K562 (cell line): ENCODE measurements around the gene YEATS2. TPM values are rescaled to one million over a fixed set of nuclear protein-coding genes. Genes with fewer than 3 reads are reported as not detected.

Experiments
- ATAC-seq: fragments of 200-7000 bp; cut with Tn5 transposase; 3 replicates; pipeline ENCODE4 v1.9.1; 2020; ENCODE audit warnings: moderate library complexity
- BruUV-seq: library from RNA; stranded (reverse); fragments of 400-500 nt; replicated peaks from 2 replicates; lab custom pipeline; 2021; lab: Mats Ljungman, UMichigan
- CTCF ChIA-PET: fragments of 300-600 bp; formaldehyde crosslinking; extraction: SDS; loops from one replicate; lab custom pipeline; 2021; ENCODE audit warnings: low intra/inter-chr PET ratio; lab: Yijun Ruan, JAX
- POLR2A ChIA-PET: fragments of 300-600, 350-650 bp; sonication (Branson Sonifier 250); formaldehyde crosslinking; extraction: SDS; loops from one replicate; lab custom pipeline; 2021; ENCODE audit warnings: antibody characterized with exemption, inconsistent platforms; lab: Yijun Ruan, JAX
- DNase-seq, 4 experiments: peaks; one replicate each; pipeline versions ENCODE4 v3.0.0 to v3.0.0-alpha.2; 2011 to 2018; ENCODE audit warnings: low spot score in 3 of 4, mixed read lengths in 3 of 4; ENCODE audit errors: extremely low read depth in 1 of 4
- FAIRE-seq: peaks from 2 replicates; lab custom pipeline; 2011; peaks lifted over from hg19 to GRCh38; lab: Jason Lieb, UNC
- H2AFZ ChIP-seq: 2 replicates; pipeline ENCODE4 v1.6.0; 2011; ENCODE audit warnings: low read depth, low read length, control low read depth, inconsistent platforms
- H3K27ac ChIP-seq: fragments of 200-600 bp; 3 replicates; pipeline ENCODE4 v1.8.0; 2011; ENCODE audit warnings: low read depth, mild to moderate bottlenecking, control low read depth, inconsistent platforms, low read length, moderate library complexity, mixed read lengths; ENCODE audit errors: extremely low read depth
- H3K27me3 ChIP-seq, 2 experiments: fragments of 300-600 bp in 1 of 2; 2 replicates in 1 of 2; 3 replicates in 1 of 2; pipeline versions ENCODE4 v1.6.0 to v1.8.0; 2011; ENCODE audit warnings: inconsistent platforms in 2 of 2, low read length in 2 of 2, mild to moderate bottlenecking in 1 of 2, mixed read lengths in 1 of 2, moderate library complexity in 1 of 2; ENCODE audit not compliant: control insufficient read depth in 2 of 2, insufficient read depth in 2 of 2
- H3K36me3 ChIP-seq: fragments of 300-600 bp; 3 replicates; pipeline ENCODE4 v1.8.0; 2011; ENCODE audit warnings: mild to moderate bottlenecking, low read length, inconsistent platforms; ENCODE audit not compliant: control insufficient read depth, insufficient read depth
- H3K4me1 ChIP-seq, 2 experiments: fragments of 200-600 bp in 1 of 2; replicated peaks in 1 of 2; 2 replicates in 1 of 2; 3 replicates in 1 of 2; pipeline versions ENCODE4 v1.5.1 to v1.8.0; 2011; ENCODE audit warnings: inconsistent platforms in 2 of 2, low read length in 2 of 2, mild to moderate bottlenecking in 1 of 2, mixed read lengths in 1 of 2, moderate library complexity in 1 of 2; ENCODE audit not compliant: control insufficient read depth in 2 of 2, insufficient read depth in 2 of 2
- H3K4me2 ChIP-seq: 2 replicates; pipeline ENCODE4 v1.6.1; 2011; ENCODE audit warnings: low read length, control low read depth, inconsistent platforms, mixed read lengths; ENCODE audit not compliant: insufficient read depth
- H3K4me3 ChIP-seq: fragments of 200-600 bp; sonication (generic), shearing (Covaris generic); 2 replicates; pipeline ENCODE4 v1.5.1; 2016; ENCODE audit warnings: control low read depth, inconsistent platforms
- H3K79me2 ChIP-seq: fragments of 200-600 bp; 3 replicates; pipeline ENCODE4 v1.8.0; 2011; ENCODE audit warnings: low read length, inconsistent platforms; ENCODE audit not compliant: control insufficient read depth, insufficient read depth
- H3K9ac ChIP-seq, 2 experiments: 2 replicates each; pipeline versions ENCODE4 v1.6.0 to v1.6.1; 2011; ENCODE audit warnings: low read depth in 2 of 2, low read length in 2 of 2, control low read depth in 1 of 2, inconsistent platforms in 1 of 2, mild to moderate bottlenecking in 1 of 2, mixed read lengths in 1 of 2; ENCODE audit not compliant: insufficient read depth in 1 of 2
- H3K9me1 ChIP-seq: one replicate; pipeline ENCODE4 v1.6.0; 2011; ENCODE audit warnings: inconsistent platforms, mild to moderate bottlenecking, low read length, moderate library complexity; ENCODE audit not compliant: control insufficient read depth, insufficient read depth
- H3K9me3 ChIP-seq: replicated peaks from 2 replicates; pipeline ENCODE4 v1.5.1; 2011; ENCODE audit warnings: low read depth, low read length, inconsistent platforms; ENCODE audit not compliant: control insufficient read depth, insufficient read depth
- H4K20me1 ChIP-seq: replicated peaks from 2 replicates; pipeline ENCODE4 v1.6.1; 2011; ENCODE audit warnings: low read length, inconsistent platforms, mixed read lengths; ENCODE audit not compliant: control insufficient read depth, insufficient read depth
- BCL6 ChIP-seq: fragments of 250-450 bp; sonication (Bioruptor Pico); IDR thresholded peaks from 2 replicates; pipeline ENCODE4 v1.4.0; 2020
- CREM ChIP-seq: IDR thresholded peaks from 2 replicates; pipeline ENCODE4 v1.6.1; 2014; ENCODE audit warnings: antibody characterized with exemption, low read depth
- E2F1 ChIP-seq: sonication (generic); formaldehyde crosslinking; IDR thresholded peaks from 2 replicates; pipeline ENCODE4 v1.8.1; 2023; ENCODE audit warnings: mild to moderate bottlenecking, missing genetic modification reagents, moderate library complexity
- E2F4 ChIP-seq: sonication (generic); formaldehyde crosslinking; IDR thresholded peaks from 2 replicates; pipeline ENCODE4 v1.8.0; 2022; ENCODE audit warnings: mild to moderate bottlenecking, low read depth, missing genetic modification reagents
- E2F6 ChIP-seq, 2 experiments: IDR thresholded peaks; 2 replicates each; pipeline ENCODE4 v1.6.1; 2011; ENCODE audit warnings: borderline replicate concordance in 1 of 2, control low read depth in 1 of 2, low read depth in 1 of 2, low read length in 1 of 2, mild to moderate bottlenecking in 1 of 2, mixed read lengths in 1 of 2, moderate library complexity in 1 of 2; ENCODE audit not compliant: insufficient read depth in 1 of 2, insufficient read length in 1 of 2, poor library complexity in 1 of 2, severe bottlenecking in 1 of 2; ENCODE audit errors: extremely low read depth in 1 of 2
- EP300 ChIP-seq: IDR thresholded peaks from 2 replicates; pipeline ENCODE4 v1.6.1; 2012; ENCODE audit warnings: low read length, improper control_type of control experiment
- FOXP1 ChIP-seq: sonication (generic); formaldehyde crosslinking; IDR thresholded peaks from 2 replicates; pipeline ENCODE4 v1.8.0; 2022; ENCODE audit warnings: mild to moderate bottlenecking, missing genetic modification reagents
- GABPA ChIP-seq: fragments of 200-800 bp; sonication (Bioruptor generic); conservative IDR thresholded peaks from 2 replicates; pipeline ENCODE4 v1.6.1; 2016; ENCODE audit warnings: low read depth, missing genetic modification characterization, missing compliant biosample characterization
- MAX ChIP-seq: sonication (generic); formaldehyde crosslinking; IDR thresholded peaks from 2 replicates; pipeline ENCODE4 v1.9.0; 2022; ENCODE audit warnings: mild to moderate bottlenecking, missing genetic modification reagents
- MTA2 ChIP-seq: fragments of 450-650 bp; IDR thresholded peaks from 2 replicates; pipeline ENCODE4 v1.6.1; 2016; ENCODE audit warnings: low read depth
- NUFIP1 ChIP-seq: fragments of 450-650 bp; IDR thresholded peaks from 2 replicates; pipeline ENCODE4 v1.6.1; 2018; ENCODE audit not compliant: partially characterized antibody
- RFX5 ChIP-seq: IDR thresholded peaks from 2 replicates; pipeline ENCODE4 v1.6.1; 2011; ENCODE audit warnings: low read depth, mild to moderate bottlenecking, improper control_type of control experiment, low read length
- SIX5 ChIP-seq, 2 experiments: IDR thresholded peaks; 2 replicates each; pipeline ENCODE4 v1.6.1; 2011; ENCODE audit warnings: low read length in 2 of 2, borderline replicate concordance in 1 of 2, low read depth in 1 of 2, mild to moderate bottlenecking in 1 of 2, moderate library complexity in 1 of 2; ENCODE audit not compliant: insufficient read depth in 1 of 2
- SOX6 ChIP-seq: fragments of 450-650 bp; IDR thresholded peaks from 2 replicates; pipeline ENCODE4 v1.6.1; 2014; ENCODE audit warnings: mild to moderate bottlenecking
- TFAP4 ChIP-seq: sonication (generic); formaldehyde crosslinking; IDR thresholded peaks from 2 replicates; pipeline ENCODE4 v1.8.0; 2022; ENCODE audit warnings: missing genetic modification reagents, mild to moderate bottlenecking, moderate library complexity, borderline replicate concordance
- TGIF2 ChIP-seq: sonication (generic); formaldehyde crosslinking; IDR thresholded peaks from 2 replicates; pipeline ENCODE4 v1.8.1; 2022; ENCODE audit warnings: mild to moderate bottlenecking, missing genetic modification reagents, moderate library complexity
- THRAP3 ChIP-seq: fragments of 450-650 bp; IDR thresholded peaks from 2 replicates; pipeline ENCODE4 v1.6.1; 2016; ENCODE audit warnings: mild to moderate bottlenecking, inconsistent platforms, borderline replicate concordance
- ZBTB12 ChIP-seq: fragments of 250-450 bp; sonication (Bioruptor Pico); IDR thresholded peaks from 2 replicates; pipeline ENCODE4 v1.4.0; 2020
- WGBS: fragments of 100-300 bp; shearing (Covaris generic); methylation state at CpG from one replicate; pipeline ENCODE4 v1.1.6; 2016; ENCODE audit warnings: low coverage, mixed read lengths; ENCODE audit not compliant: insufficient coverage; ENCODE audit errors: missing lambda C conversion rate; 5-methylcytosine and 5-hydroxymethylcytosine counted together
- in situ Hi-C: fragments of 300-500 bp; cut with MboI; formaldehyde crosslinking; loops from 4 replicates; pipeline ENCODE4 v1.15.0; 2018; ENCODE audit warnings: inconsistent platforms, mixed read lengths
- intact Hi-C: fragments of 100-400 bp; cut with micrococcal nuclease; formaldehyde crosslinking; loops from 2 replicates; pipeline ENCODE4 v1.14.2; 2022
- polyA plus RNA-seq, 8 experiments: library from polyadenylated mRNA; depleted of rRNA in 4 of 8; stranded (reverse) in 5 of 8; unstranded in 3 of 8; fragments of >200 nt; fragmentation: Nextera tagmentation in 2 of 8; fragmentation: Illumina TruSeq in 1 of 8; extraction: Ambion mirVana in 2 of 8; extraction: Trizol in 1 of 8; gene quantifications; 2 replicates each; pipeline versions ENCODE4 v1.2.1 to v1.2.3, GENCODE V29; 2011 to 2014; ENCODE audit warnings: inconsistent platforms in 1 of 8, missing spikeins in 1 of 8
- total RNA-seq, 7 experiments: library from RNA; depleted of rRNA in 6 of 7; stranded (reverse); fragments of >200 nt in 6 of 7; fragmentation: Illumina TruSeq in 2 of 7; extraction: Trizol in 2 of 7; gene quantifications; 2 replicates each; pipeline versions ENCODE4 v1.2.1 to v1.2.3, GENCODE V29; 2011 to 2021; ENCODE audit warnings: low replicate concordance in 1 of 7

Gene YEATS2
- total and polyA plus RNA-seq, 9 of the 15 experiments (the other 6 are each of a cell fraction or from before 2014, with no cell fraction given): 1.8 to 35.2 (median 19.0) TPM

- ATAC-seq (no peak), FAIRE-seq (no peak), DNase-seq (no peak)
- H2AFZ ChIP-seq: no peak overlapping the region
- no peaks in the 10 kb centered on the region for H3K9me1 ChIP-seq
- no peak overlapping the region for H3K4me2 ChIP-seq
- H3K79me2 ChIP-seq: no peaks in the 10 kb centered on the region
- in situ Hi-C loops (no loop called here), intact Hi-C loops (no loop called here)
- no peak overlapping the region for H3K27ac ChIP-seq
- H3K4me3 ChIP-seq: no peak overlapping the region
- H3K27me3 ChIP-seq: no peaks in the 10 kb centered on the region
- peaks cover 53% of the 10 kb centered on the region for H3K36me3 ChIP-seq
- no peaks in the 10 kb centered on the region for H3K4me1 ChIP-seq
- H4K20me1 ChIP-seq: no peaks in the 10 kb centered on the region
- ChIA-PET CTCF (interaction anchor here (0.6 kb wide), 1 partner anchor 673 kb away, joined by 3 read pairs; no protein-coding TSS in a partner anchor), POLR2A (no interaction called here)
- H3K9me3 ChIP-seq: no peaks in the 10 kb centered on the region
- no peak overlapping the region for H3K9ac ChIP-seq
- BruUV-seq: no TSS peak
- 98% methylated on average over 3 of the region's 3 CpGs for WGBS
- TF ChIP-seq TFAP4 (CRISPR knock-in tag) (no peak), SIX5 (IDR thresholded peaks at IDR 0.05; ENCODE audit: borderline replicate concordance in 1 of 2, insufficient read depth in 1 of 2, low read depth in 1 of 2, low read length in 2 of 2) (no peak), CREM (no peak), SOX6 (no peak), BCL6 (no peak), GABPA (no peak), NUFIP1 (no peak), E2F1 (no peak), THRAP3 (no peak), TGIF2 (no peak), E2F6 (IDR thresholded peaks at IDR 0.05; ENCODE audit: borderline replicate concordance in 1 of 2, extremely low read depth in 1 of 2, insufficient read depth in 1 of 2, insufficient read length in 1 of 2, low read depth in 1 of 2, low read length in 1 of 2, poor library complexity in 1 of 2, severe bottlenecking in 1 of 2) (no peak), RFX5 (no peak), MAX (CRISPR knock-in tag) (no peak), MTA2 (no peak), EP300 (no peak), FOXP1 (CRISPR knock-in tag) (no peak), ZBTB12 (CRISPR knock-in tag) (no peak), E2F4 (CRISPR knock-in tag) (no peak)
Observed at GRCh38 chr3:183857863-183858262, 160.3 kb downstream of the YEATS2 start.
